ENCODE data around the gene SLC25A39. TPM values are rescaled to one million over a fixed set of nuclear protein-coding genes. Genes with fewer than 3 reads are reported as not detected.
"Not testable (repeated sequence)": the region's sequence is repeated elsewhere in the genome, so short reads cannot be mapped to it uniquely, and the experiment has no call there.

SLC25A39 gene
- total RNA-seq, 6 experiments from 2014 or later: 56.3 to 111 (median 64.6) TPM

- ATAC-seq: no peak
- Histone ChIP-seq H3K4me3 (peak overlapping the region; percentile 63 to 87 (median 78)), H3K9me3 (no peaks in the 10 kb centered on the region), H3K27me3 (no peaks in the 10 kb centered on the region), H3K4me1 (peaks cover 0 to 6% (median 0%) of the 10 kb centered on the region in 4 donors), H3K36me3 (peaks cover 0 to 12% (median 2%) of the 10 kb centered on the region in 4 donors), H3K27ac (peak overlapping the region in 2 of 3 donors; percentile 79 to 87)
- intact Hi-C loops (cut with DNase I): no loop called here
- 72% methylated on average over 6 of the region's 13 CpGs for WGBS (ENCODE audit: insufficient coverage, low coverage, low lambda C conversion rate, missing lambda C conversion rate)
- no peak for DNase-seq
- TF ChIP-seq CTCF (IDR thresholded peaks at IDR 0.05): peak in 1 of 4 donors; percentile 1
- TF ChIP-seq POLR2A (IDR thresholded peaks at IDR 0.05): no peak
Measured at GRCh38 chr17:44346064-44346844, 21.6 kb upstream of the SLC25A39 start.

- peak overlapping the region; percentile 63 to 87 (median 78) for H3K4me3 ChIP-seq
- peaks cover 0 to 6% (median 0%) of the 10 kb centered on the region in 4 donors for H3K4me1 ChIP-seq
- H3K36me3 ChIP-seq: peaks cover 0 to 5% (median 0%) of the 10 kb centered on the region in 4 donors
- WGBS (ENCODE audit: insufficient coverage, low coverage, low lambda C conversion rate, missing lambda C conversion rate): 1% methylated on average over 16 of the region's 21 CpGs
- peak; percentile 1 for TF ChIP-seq POLR2A (IDR thresholded peaks at IDR 0.05)
- peak; percentile 31 to 41 (median 36) for TF ChIP-seq CTCF (IDR thresholded peaks at IDR 0.05)
- H3K9me3 ChIP-seq: no peaks in the 10 kb centered on the region
- ATAC-seq (peak; percentile 29 to 53 (median 34)), DNase-seq (peak in 1 of 3 donors; percentile 60)
- H3K27ac ChIP-seq: peak overlapping the region; percentile 78 to 87 (median 79)
- intact Hi-C loops (cut with DNase I): no loop called here
- H3K27me3 ChIP-seq: no peaks in the 10 kb centered on the region
Measured at GRCh38 chr17:44345454-44346026, 20.9 kb upstream of the SLC25A39 start.

- intact Hi-C loops (cut with DNase I): no loop called here
- peaks cover 0 to 3% (median 0%) of the 10 kb centered on the region in 4 donors for H3K36me3 ChIP-seq
- peak within 1 kb of the TSS; percentile 63 to 87 (median 78) for H3K4me3 ChIP-seq
- DNase-seq (peak; percentile 91 to 97 (median 94)), ATAC-seq (peak; percentile 97 to 98 (median 98))
- H3K27me3 ChIP-seq: no peaks in the 10 kb centered on the region
- no peaks in the 10 kb centered on the region for H3K9me3 ChIP-seq
- peak within 1 kb of the TSS; percentile 78 to 87 (median 79) for H3K27ac ChIP-seq
- 0% methylated on average over 5 of the region's 26 CpGs for WGBS (ENCODE audit: insufficient coverage, low coverage, low lambda C conversion rate, missing lambda C conversion rate)
- TF ChIP-seq POLR2A (IDR thresholded peaks at IDR 0.05) (peak; percentile 91), CTCF (IDR thresholded peaks at IDR 0.05) (no peak)
- peaks cover 0 to 6% (median 0%) of the 10 kb centered on the region in 4 donors for H3K4me1 ChIP-seq
Measured at GRCh38 chr17:44344939-44345453, 20.4 kb upstream of the SLC25A39 start, which contains the start of gene GRN. Gene GRN (plus strand): TSS chr17:44345302. CDS start chr17:44349165, 3,863 bp downstream.

GRCh38 chr17:44343510-44344209, 19.0 kb upstream of the SLC25A39 start:
- Histone ChIP-seq H3K4me1 (peaks cover 0 to 5% (median 0%) of the 10 kb centered on the region in 4 donors), H3K9me3 (no peaks in the 10 kb centered on the region), H3K4me3 (no peak overlapping the region), H3K27me3 (no peaks in the 10 kb centered on the region), H3K27ac (no peak overlapping the region), H3K36me3 (no peaks in the 10 kb centered on the region)
- intact Hi-C loops (cut with DNase I): no loop called here
- no peak for ATAC-seq
- 65% methylated on average over 9 of the region's 11 CpGs for WGBS (ENCODE audit: insufficient coverage, low coverage, low lambda C conversion rate, missing lambda C conversion rate)
- TF ChIP-seq CTCF (IDR thresholded peaks at IDR 0.05): no peak
- DNase-seq: no peak

- ATAC-seq; H3K4me1 ChIP-seq; DNase-seq; intact Hi-C loops (cut with DNase I); H3K9me3 ChIP-seq; H3K27me3 ChIP-seq; H3K36me3 ChIP-seq; H3K4me3 ChIP-seq; H3K27ac ChIP-seq: not testable (repeated sequence)
- WGBS (ENCODE audit: insufficient coverage, low coverage, low lambda C conversion rate, missing lambda C conversion rate): 60% methylated on average over 2 of the region's 5 CpGs
Measured at GRCh38 chr17:44340553-44340952, 15.9 kb upstream of the SLC25A39 start.
